ENCODE results near the gene S100A6.

The S100A6 gene

GRCh38 chr1:153515504-153516394 is 20.0 kb downstream of the S100A6 start:
- no peak for TF ChIP-seq CTCF (conservative IDR thresholded peaks at IDR 0.05; ENCODE audit: control insufficient read depth, insufficient read depth, low read depth, low read length)
- DNase-seq (ENCODE audit: low read depth): no peak

GRCh38 chr1:153513666-153514065 is 22.1 kb downstream of the S100A6 start:
- H3K4me3 ChIP-seq (ENCODE audit: control insufficient read depth, low read depth, low read length): no peak overlapping the region
- no peak for TF ChIP-seq CTCF (conservative IDR thresholded peaks at IDR 0.05; ENCODE audit: control insufficient read depth, insufficient read depth, low read depth, low read length)
- no peak for DNase-seq (ENCODE audit: low read depth)

More at GRCh38 chr1:153515504-153516394, 20.0 kb downstream of the S100A6 start:
- no peak overlapping the region for H3K4me3 ChIP-seq (ENCODE audit: control insufficient read depth, low read depth, low read length)

GRCh38 chr1:153513023-153513422 is 22.8 kb downstream of the S100A6 start:
- DNase-seq (ENCODE audit: low read depth): no peak
- no peak for TF ChIP-seq CTCF (conservative IDR thresholded peaks at IDR 0.05; ENCODE audit: control insufficient read depth, insufficient read depth, low read depth, low read length)
- no peak overlapping the region for H3K4me3 ChIP-seq (ENCODE audit: control insufficient read depth, low read depth, low read length)

- H3K4me3 ChIP-seq (ENCODE audit: control insufficient read depth, low read depth, low read length): no peak overlapping the region
- TF ChIP-seq CTCF (conservative IDR thresholded peaks at IDR 0.05; ENCODE audit: control insufficient read depth, insufficient read depth, low read depth, low read length): peak; percentile 96
- peak; percentile 77 for DNase-seq (ENCODE audit: low read depth)
These were observed 24.8 kb downstream of the S100A6 start for GRCh38 chr1:153510984-153511410.

- H3K4me3 ChIP-seq (ENCODE audit: control insufficient read depth, low read depth, low read length): no peak overlapping the region
- TF ChIP-seq CTCF (conservative IDR thresholded peaks at IDR 0.05; ENCODE audit: control insufficient read depth, insufficient read depth, low read depth, low read length): peak; percentile 79
- peak; percentile 54 for DNase-seq (ENCODE audit: low read depth)
These were observed 25.9 kb downstream of the S100A6 start for GRCh38 chr1:153509729-153510354.

GRCh38 chr1:153509036-153509435 is 26.8 kb downstream of the S100A6 start:
- DNase-seq (ENCODE audit: low read depth): no peak
- no peak overlapping the region for H3K4me3 ChIP-seq (ENCODE audit: control insufficient read depth, low read depth, low read length)
- no peak for TF ChIP-seq CTCF (conservative IDR thresholded peaks at IDR 0.05; ENCODE audit: control insufficient read depth, insufficient read depth, low read depth, low read length)

Data from fibroblast of mammary gland (primary cell).